NCI-H69 (cell line): Measurements from ENCODE around the gene PTGR1.
"Not testable (repeated sequence)": the region's sequence is repeated elsewhere in the genome, so short reads cannot be mapped to it uniquely, and the experiment has no call there.

Experiments used
- DNase-seq: peaks from one replicate; lab custom pipeline; 2025; lab: John Stamatoyannopoulos, UW

The PTGR1 gene

DNA sequence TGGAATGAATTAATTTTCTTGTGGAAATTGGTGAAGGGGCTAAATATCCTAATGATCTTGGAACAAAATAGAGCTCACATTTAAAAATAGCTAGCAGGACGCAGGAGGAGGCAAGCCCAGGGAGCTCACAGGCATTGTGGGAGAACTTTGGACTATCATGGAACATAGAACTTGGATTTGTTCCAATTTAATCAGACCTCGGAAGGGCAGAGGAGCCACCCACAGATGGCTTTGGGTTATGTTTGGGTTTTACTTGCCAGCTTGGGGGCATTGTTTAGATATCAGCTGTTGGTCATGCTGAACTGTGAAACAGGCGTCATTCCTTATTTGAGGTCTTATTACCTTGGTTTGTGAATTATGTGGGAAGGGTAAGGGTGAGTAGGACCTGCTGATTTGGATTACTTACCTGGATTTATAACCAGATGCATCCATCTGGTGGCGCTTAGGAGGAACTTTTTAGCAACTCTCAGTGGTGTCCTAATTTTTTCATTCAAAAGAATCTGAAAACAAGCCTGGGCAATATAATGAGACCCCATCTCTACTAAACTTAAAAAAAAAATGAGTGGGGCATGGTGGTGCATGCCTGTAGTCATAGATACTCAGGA is 14.1 kb upstream of the PTGR1 start:
- DNase-seq: peak; percentile 97

DNA sequence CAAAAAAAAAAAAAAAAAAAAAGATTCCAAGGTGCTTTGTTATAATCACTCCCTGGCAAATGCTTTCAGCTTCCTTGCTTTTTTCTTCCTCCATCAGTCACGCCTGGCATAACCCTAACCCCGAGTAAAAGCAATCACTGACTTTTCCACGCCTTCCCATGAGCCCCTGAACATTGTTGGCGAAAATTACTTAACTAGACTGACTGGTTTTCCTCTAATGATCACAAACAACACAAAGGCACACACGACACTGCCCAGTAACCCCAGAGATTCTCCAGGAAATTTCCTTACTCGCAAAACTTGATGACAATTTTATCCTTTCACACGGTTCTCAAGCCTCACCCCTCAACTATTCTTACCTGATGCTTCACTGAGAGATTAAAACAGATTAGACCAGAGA is 11.4 kb upstream of the PTGR1 start:
- no peak for DNase-seq

DNA sequence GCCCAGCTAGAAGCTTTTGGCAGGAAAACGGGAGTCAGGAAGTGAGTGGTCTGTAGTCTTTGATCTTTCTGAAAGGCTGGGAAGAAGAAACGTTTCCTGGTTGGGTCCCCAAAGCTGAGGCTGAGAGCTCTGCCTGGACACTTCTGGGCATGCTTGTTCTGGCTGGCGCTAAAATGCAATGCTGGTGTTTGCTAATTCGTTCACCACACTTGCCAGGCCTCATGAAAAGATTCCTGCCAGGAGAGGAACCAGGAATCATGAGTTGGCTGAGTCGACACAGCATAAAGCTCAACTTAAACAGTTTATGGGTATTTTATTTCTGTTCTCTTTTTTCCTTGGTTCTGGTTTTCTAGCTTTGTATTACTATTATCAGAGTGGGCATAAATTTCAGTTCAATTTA is 10.7 kb upstream of the PTGR1 start:
- DNase-seq: no peak

DNA sequence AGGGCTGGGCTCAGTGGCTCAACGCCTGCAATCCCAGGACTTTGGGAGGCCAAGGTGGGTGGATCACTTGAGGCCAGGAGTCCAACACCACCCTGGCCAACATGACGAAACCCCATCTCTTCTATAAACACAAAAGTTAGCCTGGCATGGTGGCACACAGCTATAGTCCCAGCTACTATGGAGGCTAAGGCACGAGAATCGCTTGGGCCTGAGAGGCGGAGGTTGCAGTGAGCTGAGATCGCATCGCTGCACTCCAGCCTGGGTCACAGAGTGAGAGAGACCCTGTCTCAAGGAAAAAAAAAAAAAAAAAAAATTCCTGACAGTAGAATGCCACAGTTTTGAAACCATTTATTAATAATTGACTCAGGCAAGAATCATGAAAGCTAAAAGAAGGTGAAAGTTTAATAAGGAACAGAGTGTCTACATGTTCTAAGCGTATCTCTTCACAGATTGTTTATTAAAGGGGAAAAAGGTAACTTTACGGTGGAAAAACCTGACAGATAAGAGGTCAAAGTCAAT is 5.7 kb upstream of the PTGR1 start:
- DNase-seq: no peak

DNA sequence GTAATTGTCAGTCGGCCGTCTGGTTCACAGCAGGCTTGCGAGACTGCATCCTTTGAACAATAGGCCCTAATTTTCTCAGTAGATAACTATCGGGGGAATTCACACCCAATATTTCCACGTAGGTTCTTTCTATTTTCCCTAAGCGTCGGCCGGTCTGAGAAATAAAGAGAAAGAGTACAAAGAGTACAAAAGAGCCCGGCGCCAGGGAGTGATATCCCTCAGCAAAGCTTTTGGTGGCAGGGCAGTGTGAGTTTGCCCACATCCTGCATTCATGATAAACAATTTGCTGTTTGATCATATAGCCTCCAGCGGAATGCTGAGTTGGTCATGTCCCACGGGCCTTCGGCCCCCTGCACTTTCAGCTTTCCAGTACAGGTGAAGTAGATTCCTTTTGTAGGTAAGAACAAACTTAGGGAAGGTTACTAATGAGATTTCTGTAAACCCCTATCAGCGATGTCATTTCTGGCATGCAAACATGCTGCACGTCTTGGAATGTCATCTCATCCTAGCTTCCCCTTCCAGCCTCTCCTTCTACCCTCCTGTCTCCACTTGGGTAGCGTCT is 4.7 kb upstream of the PTGR1 start:
- peak; percentile 46 for DNase-seq

DNA sequence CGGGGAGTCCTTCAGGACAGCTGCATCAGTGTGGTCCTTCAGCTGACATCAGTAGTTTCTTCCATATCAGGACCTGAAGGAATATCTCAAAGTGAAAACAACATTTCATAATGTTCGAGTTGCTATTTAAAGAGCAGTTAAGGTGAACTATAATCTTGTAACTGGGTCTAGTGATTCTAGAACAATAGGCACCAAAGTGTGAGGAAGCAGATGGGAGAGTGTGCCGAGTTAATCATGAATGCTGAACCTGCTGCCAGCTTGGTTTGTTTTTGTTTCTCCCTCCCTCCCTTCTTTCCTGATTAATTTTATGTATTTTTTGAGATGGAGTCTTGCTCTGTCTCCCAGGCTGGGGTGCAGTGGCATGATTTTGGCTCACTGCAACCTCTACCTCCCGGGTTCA is 3.6 kb upstream of the PTGR1 start:
- DNase-seq: peak; percentile 77

DNA sequence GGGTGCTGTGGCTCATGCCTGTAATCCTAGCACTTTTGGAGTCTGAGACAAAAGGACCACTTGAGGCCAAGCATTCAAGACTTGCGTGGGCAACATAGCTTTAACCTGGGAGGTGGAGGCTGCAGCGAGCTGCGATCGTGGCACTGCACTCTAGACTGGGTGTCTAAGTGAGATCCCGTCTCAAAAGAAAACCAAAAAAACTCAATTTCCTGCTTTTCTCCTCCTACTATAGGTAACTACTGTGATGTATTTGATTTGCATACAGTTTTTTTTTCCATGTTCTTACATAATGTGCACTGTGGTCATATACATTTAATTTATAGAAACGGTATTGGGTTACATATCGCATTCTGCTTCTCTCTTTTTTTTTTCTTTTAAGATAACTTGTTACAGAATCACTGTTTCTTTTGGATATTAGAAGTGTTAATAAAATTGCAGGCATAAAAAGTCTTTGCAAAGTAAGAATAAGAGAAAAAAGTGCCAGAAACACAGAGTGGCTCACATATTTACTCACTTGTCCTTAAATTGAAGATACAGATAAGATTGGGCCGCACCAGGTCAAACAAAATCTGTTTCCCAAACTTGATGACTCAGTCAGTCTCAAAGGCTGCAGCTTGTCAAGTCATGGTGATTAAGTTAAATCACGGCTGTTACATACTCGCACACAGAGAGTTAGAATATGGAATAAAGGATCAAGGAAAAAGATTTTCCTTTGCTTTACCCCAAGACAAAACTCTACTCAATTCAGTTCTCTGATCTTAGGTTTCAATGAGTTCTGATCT is 2.0 kb upstream of the PTGR1 start:
- no peak for DNase-seq

DNA sequence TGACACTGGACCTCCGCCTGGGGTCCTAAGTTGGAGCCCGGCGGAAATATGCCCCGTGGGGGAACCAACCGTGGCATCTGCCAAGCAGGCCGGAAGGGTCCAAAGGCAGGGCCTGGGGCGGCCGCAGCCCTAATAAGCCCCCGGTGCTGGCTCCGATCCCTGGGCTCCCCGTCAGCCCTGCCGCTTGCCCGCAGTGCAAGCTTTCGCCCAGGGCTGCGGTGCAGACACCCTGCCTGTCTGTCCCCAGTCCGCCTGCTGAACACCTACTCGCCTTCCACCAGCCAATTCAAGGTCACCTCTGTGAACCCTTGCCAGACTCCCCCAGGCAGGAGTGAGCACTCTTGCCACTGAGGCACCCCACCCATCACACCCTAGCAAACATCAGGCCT is 502 bp upstream of the PTGR1 start:
- no peak for DNase-seq

DNA sequence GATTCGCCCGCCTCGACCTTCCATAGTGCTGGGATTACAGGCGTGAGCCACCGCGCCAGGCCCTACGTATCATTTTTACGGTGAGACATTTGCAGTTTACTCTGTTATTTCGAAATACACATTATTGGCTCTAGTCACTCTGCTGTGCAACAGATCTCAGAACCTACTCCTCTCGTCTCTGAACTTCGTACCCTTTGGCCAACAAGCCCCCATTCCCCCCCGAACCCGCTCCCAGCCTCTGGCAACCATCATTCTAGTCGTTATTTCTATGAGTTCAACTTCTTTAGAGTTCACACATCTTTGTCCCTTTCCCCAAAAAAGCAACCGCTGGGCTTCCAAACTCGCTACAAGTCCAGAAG is 735 bp downstream of the PTGR1 start:
- DNase-seq: peak; percentile 48

DNA sequence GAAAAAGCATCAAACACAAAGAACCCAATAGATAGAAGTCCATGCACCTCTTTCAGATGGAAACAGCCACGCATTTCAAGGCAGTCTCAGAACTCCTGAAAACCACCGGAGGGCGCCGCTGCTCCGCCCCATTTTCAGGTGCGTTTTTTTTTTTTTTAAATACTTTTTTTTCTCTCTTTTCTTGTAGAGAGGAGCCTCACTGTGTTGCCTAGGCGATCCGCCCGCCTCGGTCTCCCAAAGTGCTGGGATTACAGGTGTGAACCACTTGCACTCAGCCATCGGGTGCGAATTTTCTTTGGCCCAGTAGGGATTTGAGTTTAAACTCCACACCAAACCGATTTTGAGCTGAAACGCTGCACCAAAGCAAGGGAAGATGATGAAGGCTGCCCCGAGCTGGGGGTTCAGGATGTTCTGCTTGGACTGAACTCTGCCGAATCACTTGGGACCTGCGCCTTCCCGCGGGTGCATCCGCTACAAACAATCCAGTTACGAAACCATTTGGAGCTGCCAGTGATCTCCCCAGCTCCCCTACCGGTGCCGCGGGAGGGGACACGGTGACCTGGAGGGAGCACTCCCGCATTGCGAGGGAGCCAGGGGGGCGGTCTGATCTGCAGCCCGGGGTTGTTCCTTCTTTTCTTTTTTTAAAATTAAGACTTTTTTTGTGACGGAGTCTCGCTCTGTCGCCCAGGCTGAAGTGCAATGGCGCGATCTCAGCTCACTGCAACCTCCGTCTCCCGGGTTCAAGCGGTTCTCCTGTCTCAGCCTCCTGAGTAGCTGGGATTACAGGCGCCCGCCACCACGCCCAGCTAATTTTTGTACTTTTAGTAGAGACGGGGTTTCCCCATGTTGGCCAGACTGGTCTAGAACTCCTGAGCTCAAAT is 1.4 kb downstream of the PTGR1 start:
- DNase-seq: peak; percentile 76

DNA sequence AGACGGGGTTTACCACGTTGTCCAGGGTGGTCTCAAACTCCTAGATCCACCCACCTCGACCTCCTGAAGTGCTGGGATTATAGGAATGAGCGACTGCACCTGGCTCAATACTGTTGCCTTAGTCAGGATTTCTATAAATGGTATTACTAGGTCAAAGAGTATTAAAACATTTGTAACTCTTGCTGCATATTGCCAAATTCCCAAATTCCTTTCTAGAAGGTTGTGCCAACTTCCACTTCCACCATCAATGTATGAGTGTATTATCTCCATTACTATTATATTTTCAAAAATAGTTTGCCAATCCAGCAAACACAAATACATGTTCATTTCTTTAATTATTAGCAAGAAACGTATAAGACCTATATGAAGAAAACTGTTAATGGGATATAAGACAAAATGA is 10.6 kb downstream of the PTGR1 start:
- DNase-seq: no peak

DNA sequence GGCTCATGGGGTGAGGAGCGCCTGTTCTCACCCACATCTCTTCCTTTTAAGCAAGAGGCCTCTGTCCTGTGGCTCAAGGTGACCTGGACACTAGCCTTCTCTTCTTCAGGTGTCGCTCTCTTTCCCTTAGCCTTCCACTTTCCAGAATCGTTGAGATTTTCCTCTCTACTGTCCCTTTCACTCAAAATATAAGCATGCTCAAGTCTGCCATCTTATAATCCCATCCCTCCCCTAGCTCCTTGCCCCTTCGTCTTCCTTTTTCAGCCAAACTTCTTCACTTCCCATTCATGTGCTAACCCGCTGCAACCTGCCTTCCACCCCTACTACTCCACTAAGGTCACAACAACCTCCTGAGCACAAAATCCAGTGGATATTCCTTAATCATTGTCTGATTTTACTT is 13.1 kb downstream of the PTGR1 start:
- DNase-seq: no peak

DNA sequence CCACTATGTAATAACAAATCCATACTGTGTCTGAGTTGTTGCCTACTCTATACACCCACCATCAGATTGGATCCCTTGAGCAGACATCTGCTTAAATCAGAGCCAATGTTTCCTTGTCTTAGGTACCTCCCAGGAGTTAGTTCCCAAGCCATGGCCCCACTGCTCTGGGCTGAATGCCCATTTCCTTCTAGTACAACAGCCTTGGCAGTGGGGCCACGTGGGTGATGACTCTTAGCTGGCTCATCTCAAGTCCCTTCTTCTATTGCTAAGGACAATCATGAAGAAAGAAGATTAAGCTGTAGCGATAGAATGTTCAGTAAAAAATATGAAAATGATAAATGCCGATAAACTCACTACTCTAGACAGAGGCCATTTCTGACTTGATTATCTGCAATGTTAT is 16.6 kb downstream of the PTGR1 start:
- DNase-seq: no peak

DNA sequence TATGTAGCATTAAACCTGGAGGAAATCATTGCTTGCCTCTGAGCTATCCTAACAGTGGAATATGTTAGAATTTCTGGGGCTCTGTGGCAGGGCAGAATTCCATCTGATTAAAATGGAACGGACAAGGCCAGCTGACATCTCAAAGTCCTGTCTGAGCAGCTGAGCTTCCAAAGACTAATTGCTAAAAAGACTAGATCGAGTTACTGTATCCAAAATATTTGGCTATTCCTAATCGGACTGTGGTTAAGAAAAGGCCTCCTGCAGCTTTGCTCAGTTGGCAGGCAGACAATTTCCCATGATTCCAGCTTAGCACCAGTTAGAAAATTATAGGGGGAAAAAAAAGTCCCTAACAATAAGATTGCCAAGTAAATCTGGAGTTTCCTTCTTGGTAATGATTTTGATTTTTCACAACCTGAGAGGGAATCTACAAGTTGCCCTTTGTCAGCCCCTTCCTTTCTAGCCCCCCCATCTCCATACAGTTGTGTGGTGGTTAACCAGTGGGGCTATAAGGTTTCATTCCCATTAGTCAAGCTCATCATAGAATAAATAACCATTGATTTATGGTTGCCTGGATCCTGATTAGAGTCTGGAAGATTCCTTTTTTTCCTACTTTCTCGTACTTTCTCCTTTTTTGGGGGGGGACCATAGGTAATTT is 26.4 kb downstream of the PTGR1 start:
- peak; percentile 80 for DNase-seq

DNA sequence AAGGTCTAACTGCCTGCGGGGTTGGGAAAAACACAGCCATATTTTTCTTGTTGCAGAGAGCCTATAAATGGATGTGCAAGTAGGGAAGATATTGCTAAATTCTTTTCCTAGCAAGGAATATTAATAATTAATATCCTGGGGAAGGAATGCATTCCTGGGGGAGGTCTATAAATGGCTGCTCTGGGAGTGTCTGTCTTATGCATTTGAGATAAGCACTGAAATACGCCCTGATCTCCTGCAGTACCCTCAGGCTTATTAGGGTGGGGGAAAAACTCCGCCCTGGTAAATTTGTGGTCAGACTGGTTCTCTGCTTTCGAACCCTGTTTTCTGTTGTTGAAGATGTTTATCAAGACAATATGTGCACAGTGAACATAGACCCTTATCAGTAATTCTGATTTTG is 31.3 kb downstream of the PTGR1 start:
- not testable (repeated sequence) for DNase-seq

DNA sequence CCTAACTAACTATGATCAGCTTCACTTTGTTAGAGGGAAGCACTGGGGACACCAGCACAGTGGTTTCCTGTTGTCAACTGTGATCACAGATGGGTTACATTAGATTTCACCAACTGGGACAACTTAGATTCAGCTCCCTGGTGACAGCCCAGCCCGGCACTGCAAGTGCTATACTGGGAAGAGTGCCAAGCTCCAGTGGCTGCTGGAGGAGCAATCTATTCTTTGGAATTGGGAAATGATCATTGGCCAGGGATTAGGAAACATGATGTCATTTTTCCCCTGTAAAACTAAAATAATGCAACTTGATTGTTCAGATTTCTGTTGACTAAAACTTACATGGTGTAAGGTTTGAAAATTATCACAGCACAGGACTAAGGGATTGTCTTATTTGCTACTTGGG is 33.2 kb downstream of the PTGR1 start:
- DNase-seq: no peak

DNA sequence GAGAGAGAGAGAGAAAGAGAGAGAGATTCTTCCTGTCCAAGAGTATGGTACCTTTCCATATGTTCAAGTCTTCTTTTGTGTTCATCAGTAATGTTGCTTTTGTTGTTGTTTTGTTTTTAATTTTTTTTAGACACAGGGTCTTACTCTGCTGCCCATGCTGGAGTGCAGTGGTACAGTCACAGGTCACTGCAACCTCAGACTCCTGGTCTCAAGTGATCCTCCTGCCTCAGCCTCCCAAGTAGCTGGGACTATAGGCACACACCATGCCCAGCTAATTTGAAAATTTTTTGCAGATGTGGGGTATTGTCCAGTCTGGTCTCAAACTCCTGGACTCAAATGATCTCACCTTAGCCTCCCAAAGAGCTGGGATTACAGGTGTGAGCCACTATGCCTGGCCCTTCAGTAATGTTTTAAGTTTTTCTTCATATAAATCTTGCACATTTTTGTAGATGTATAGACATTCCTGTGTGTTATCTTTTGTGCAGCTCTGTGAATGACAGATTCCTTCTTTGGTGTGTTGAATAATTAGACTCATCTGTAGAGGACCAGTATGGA is 38.2 kb downstream of the PTGR1 start:
- DNase-seq: no peak

DNA sequence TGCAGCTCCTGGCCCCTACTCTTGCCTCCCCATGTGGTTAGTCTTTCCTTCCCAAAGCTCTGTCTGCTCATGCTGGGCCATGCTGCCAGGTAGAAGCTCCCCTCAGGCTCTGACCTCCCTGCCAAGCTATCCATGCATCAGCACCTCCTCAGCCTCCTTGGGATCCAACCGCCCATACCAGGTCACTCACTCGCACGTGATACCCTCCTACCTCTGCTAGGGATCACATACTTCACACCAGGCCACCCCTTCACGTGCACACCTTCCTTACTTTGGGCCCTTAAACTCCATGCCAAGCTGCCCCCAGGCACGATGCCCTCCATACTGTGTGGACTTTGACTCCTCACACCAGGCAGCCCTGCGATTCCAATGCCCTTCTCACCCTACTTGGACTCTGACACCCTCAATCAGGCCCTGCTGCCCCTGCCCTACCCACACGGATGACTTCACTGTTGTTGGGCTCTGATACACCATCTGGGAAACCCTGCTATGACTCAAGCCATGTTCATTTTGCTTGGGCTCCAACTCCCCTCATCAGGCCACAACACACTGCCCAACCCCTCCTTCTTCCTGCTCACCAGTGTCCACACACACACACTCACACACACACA is 40.3 kb downstream of the PTGR1 start:
- no peak for DNase-seq

DNA sequence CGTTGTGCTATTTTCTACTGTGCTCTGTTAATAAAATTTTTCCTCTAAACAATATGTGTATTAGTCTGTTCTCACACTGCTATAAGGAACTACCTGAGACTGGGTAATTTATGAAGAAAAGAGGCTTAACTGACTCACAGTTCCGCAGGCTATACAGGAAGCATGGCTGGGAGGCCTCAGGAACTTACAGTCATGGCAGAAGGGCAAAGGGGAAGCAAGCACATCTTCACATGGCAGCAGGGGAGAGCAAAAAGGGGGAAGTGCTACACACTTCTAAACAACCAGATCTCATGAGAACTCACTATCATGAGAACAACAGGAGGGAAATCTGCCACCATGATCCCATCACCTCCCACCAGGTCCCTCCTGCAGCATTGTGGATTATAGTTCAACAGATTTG is 44.0 kb downstream of the PTGR1 start:
- not testable (repeated sequence) for DNase-seq

DNA sequence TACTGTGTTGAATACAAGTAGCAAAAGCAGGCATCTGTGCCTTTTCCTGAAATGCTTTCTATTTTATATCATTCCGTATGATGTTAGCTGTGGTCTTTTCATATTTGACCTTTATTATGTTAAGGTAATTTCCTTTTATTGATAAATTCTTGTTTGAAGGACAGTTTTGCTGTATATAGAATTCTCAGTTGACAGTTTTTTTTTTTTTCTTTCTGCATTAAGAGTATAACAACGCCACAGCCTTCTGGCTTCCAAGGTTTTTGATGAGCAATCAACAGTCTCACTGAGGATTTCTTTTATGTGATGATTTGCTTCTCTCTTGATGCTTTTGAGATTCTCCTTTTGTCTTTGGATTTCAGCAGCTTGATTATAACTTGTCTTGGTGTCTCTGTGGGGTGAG is 50.8 kb downstream of the PTGR1 start:
- no peak for DNase-seq
